ENCODE data around the gene SLC38A7.

- TF ChIP-seq CTCF (IDR thresholded peaks at IDR 0.05; ENCODE audit: insufficient read depth, low read length) (no peak), POLR2AphosphoS5 (IDR thresholded peaks at IDR 0.05; ENCODE audit: low read depth) (no peak), REST (IDR thresholded peaks at IDR 0.05; ENCODE audit: insufficient replicate concordance, low read depth) (no peak), GABPA (IDR thresholded peaks at IDR 0.05; ENCODE audit: low read depth) (no peak), SPI1 (IDR thresholded peaks at IDR 0.05; ENCODE audit: borderline replicate concordance, low read depth) (no peak)
These were observed 46.2 kb downstream of the SLC38A7 start for GRCh38 chr16:58638148-58639036.

All from HL-60 (cell line).